Left hindlimb (tissue), 1 donor: ENCODE results near the gene CTSW.

Experiments used
- DNase-seq: peaks from one replicate; pipeline ENCODE4 v3.0.0-alpha.2; 2018

CTSW gene

DNA sequence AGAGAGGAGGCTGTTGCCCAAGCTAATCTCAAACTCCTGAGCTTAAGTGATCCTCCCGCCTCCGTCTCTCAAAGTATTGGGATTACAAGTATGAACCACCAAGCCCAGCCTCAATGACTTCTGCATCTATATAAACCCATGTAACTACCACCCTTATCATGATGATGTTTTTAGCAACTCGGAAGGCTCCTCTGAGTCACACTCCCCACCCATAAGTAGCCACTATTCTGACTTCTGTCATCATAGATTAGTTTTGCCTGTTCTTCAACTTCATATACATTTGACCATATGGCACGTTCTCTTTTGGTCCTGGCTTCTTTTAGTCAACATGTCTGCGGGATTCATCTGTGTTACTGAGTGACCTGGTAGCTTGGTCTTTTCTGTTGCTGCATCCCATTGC lies 27.0 kb downstream of the CTSW start:
- DNase-seq: no peak

DNA sequence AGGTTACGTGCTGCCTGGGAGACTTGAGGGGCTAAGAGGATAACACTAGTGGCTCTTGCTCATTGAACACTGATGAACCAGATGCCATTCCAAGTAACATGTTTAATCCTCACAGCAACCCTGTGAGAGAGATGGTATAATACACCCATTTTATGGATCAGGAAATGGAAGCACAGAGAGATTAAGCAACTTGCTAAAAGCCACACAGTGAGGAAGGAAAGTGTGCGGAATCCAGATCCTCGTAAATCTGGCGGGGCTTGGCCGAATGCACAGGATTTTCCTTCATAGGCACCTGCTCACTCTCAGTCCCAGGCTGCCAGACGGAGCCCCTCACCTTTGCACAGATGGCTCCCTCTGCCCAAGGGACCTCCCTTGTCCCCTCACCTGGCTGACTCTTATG lies 28.2 kb downstream of the CTSW start:
- DNase-seq: no peak

DNA sequence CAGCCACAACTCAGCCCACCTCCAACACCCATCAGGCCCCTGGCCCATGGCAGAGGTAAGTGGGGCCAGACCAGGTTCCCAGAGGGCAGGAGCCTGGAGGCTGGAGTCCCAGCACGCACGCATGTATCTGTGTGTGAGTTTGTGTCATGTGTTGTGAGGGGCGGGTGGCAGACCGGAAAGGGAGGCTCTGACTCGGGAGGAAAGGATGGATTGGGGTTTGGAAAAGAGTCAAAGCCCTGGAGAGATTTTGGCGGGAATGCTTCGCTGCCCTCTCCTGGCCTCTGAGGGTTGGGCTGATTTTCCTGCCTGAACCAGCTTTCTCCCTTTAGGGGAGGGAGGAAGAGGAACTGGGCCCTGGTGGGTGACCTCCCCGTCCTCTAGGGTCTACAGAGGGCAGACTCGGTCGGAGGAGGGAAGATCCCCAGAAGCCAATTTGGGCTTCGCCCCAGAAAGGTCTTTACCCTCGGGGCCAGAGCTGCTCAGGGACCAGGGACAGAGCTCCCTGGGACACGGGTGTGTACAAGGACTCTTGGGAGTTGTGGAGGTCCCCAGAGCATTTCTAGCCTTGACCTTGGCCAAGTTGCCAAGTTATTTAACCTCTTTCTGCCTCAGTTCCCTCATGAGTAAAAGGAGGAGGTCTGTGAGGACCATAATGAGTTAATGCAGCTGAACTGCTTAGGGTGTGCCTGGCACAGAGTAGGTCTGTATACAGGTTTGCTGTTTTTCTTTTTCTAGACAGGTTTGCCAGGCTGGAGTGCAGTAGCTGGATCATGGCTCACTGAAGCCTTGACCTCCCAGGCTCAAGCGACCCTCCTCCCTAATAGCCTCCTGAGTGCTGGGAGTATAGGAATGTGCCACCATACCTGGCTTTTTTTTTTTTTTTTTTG lies 32.3 kb downstream of the CTSW start:
- peak; percentile 83 for DNase-seq

DNA sequence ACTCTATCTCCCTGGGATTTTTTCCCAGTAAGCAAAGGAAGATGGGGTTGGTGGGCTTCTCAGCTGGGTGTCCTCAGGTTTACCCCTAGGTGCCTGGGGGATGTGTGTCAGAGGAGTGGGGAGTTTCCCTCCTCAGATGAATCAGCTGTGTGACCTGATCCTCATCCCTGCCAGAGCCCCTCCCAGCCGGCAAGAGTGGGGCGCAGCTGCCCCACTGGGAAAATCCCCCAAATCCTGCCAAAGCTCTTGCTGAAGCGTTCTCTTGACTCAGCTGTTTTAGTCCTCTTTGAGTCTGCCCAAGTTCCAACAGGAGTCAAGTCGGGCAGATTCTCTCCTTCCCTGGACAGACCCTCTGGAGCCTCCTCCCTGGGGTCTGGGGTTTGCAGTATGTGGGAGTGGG lies 33.2 kb downstream of the CTSW start:
- no peak for DNase-seq

DNA sequence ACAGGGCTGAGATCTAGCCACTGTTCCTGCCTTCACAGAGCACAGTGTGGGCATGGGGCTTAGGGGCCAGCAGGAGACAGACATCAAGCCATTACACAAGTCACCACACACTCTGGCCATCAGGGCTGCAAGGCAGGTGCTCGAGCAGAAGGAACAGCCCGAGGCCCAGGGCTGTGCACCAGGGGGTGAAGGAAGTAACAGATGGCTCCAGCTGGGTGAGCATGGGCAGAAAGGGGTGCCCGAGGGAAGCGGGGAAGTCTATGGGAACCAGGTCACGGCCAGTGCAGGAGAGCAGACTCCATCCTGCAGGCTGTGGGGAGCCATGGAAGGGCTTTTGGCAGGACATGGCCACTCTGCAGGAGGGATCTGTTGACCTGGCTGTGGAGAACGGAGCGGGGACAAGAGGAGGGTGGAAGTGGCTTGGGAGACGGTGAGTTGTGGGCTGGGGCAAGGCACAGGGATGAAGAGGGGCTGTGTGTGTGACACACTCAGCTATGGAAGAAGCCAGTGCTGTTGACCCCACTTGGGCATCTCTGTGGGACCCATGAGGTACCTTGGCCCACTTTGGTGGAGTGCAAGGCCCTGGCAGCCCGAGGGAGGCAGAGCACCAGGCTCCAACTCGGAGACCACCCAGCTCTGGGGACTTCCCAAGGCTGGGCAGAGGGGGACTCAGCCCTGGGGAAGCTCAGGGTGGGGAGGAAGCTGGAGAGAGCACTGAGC lies 35.6 kb downstream of the CTSW start:
- no peak for DNase-seq

GRCh38 chr11:65915821-65916251 lies 36.2 kb downstream of the CTSW start:
- DNase-seq: no peak

DNA sequence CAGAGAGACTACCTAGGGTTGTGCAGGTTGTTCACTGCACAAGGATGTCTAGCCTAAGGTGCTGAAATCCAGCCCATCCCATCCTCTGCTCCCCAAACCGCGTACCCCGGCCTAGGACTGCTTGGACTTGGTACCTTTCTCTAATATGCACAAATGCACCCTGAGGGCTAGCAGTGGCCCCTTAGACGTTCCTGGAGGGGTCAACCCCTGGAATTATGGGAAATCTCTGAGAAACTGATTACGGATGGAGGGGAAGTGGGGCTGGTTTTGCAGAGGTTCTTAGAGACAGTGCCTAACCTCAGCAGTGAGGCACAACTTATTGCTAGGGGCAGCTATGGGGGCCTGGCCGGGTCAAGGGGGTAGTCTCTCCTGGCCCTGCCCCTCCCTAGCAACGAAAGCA lies 36.8 kb downstream of the CTSW start:
- DNase-seq: no peak

DNA sequence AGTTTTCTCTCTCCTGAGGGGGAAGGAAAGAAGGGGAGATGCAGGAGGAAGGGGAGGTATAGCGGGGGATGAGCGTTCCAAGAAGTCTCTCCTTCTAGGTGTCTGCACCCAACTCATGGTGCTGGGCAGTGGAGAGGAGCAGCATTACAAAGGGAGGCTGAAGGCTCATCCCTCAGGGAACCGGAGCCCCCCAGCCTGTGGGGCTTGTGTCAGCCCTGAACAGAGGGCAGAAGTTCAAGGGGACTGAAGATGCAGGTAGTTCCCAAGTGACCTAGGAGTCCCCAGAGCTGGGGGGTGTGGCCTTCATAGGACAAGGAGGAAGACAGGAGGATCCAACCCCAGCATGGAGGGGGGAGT lies 37.4 kb downstream of the CTSW start:
- DNase-seq: no peak

GRCh38 chr11:65917434-65918210 lies 38.0 kb downstream of the CTSW start:
- no peak for DNase-seq

GRCh38 chr11:65918211-65919140 lies 38.8 kb downstream of the CTSW start, which contains the start of gene C11orf68:
TSS of gene C11orf68 (minus strand) at chr11:65919062. CDS start at chr11:65919031, 31 bp downstream.
- no peak for DNase-seq

GRCh38 chr11:65919141-65919572 lies 39.5 kb downstream of the CTSW start, which contains the start of gene DRAP1:
TSS of gene DRAP1 (plus strand) at chr11:65919426. CDS start at chr11:65919502, 76 bp downstream.
- DNase-seq: peak; percentile 99

- no peak for DNase-seq
These were observed 40.1 kb downstream of the CTSW start for GRCh38 chr11:65919573-65920371.

DNA sequence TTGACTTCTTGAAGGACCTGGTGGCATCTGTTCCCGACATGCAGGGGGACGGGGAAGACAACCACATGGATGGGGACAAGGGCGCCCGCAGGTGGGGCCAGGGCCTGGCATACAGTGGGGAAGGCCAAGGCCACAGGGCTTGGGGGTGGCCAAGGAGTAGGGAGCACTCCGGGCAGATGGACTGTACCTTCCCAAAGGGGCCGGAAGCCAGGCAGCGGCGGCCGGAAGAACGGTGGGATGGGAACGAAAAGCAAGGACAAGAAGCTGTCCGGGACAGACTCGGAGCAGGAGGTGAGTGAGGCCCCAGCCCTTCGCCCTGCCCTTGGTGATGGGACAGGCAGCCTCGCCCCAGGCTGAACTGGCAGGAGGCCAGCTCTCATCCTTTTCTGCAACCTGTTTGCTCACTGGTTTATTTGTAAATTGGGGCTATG lies 40.8 kb downstream of the CTSW start:
- no peak for DNase-seq

DNA sequence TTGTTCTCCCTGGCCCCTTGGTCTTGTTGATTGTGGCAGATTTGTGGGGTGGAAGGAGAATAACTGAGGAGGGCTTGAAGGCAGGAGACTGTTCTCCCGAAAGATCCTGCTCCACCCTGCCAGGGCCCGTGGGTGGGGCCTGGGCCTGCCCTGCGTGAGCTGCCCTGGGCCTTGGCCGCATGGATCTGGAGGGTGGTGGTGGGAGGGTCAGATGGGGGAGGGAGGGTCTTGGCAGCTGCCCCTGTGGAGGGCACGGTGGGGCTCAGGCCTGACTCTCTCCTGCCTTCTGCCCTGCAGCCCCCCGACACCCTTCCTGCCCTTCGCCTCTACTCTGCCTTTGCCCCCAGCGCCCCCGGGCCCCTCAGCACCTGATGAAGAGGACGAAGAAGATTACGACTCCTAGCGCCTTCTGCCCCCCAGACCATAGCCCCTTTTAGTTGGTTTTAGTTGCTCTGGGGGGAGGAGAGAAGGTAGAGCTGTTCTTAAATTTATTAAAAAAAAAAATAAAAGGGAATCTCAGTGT lies 41.5 kb downstream of the CTSW start:
- DNase-seq: no peak

GRCh38 chr11:65921876-65922275 lies 42.2 kb downstream of the CTSW start:
- DNase-seq: no peak

DNA sequence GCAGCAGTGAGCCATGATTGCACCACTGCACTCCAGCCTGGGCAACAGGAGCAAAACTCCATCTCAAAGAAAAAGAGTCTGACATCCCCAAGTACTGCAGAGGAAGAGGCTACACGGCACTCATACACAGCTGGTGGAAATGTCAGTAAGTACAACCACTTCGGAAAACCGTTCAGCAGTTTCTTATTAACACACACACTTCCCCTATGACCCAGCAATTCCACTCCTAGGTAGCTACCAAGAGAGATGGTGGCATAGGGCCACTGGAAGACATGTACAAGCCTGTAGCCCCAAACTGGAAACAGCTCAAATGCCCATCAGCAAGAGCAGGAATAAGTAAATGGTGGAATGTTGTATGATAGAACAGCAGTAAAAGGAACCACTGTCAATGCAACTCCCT lies 42.9 kb downstream of the CTSW start:
- no peak for DNase-seq

DNA sequence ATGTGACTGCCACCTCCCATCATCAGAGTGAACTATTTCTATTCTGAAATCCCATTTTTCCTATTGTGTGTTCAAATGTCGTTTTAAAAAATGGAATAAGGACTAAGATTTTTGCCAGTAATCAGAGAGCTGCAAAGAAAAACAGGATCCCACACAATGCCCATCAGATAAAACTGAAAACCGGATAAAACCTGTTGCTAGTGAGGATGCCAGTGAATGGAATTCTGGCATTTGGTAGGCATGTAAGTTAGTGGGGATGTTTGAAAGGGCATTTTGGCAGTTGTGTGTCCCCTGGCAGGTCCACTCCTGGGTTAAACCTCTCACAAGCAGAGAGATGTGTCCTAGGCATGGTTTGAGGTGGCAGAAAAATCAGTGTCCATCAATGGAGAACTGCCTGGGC lies 45.8 kb downstream of the CTSW start:
- DNase-seq: no peak

- DNase-seq: no peak
These were observed 48.3 kb downstream of the CTSW start for GRCh38 chr11:65927904-65928397.

- no peak for DNase-seq
These were observed 49.0 kb downstream of the CTSW start for GRCh38 chr11:65928667-65929066.

DNA sequence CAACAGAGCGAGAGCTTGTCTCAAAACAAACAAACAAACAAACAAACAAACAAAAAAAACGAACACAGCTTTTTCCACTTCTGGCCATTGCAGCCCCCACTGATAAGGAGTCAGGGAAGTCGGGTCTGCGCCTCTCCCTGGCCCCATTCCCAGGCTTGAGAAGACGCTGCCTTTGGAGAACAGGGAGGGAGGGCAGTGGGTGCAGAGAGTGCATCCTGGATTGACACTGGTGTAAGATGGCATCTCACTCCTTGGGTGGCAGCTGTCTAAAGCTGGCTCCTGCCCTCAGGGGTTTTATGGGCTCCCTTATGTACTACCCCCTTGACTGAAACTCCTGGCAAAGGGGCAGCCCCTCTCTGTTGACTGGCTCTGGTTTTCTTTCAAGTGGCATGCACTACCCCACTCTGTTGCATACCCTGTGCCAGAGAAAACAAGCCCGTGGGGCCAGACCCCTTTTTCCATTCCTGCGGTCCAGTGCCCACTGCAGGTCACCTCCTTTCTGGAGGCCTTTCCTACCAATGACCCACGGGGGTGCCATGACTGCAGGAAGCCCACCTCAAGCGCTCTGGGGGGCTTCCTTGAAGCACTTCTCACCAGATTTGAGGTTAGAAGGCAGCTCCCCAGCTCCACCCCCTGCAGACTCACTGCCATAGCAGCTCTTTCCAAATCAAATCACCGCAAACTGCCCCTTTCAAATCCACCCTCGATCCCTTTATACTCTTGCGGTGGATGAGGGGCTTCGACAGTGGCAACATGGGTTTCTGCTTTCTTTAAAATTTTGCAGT lies 52.3 kb downstream of the CTSW start:
- DNase-seq: no peak
